OCI-LY3 (cell line): ENCODE results near the gene DELE1.

Experiments used
- H2AFZ ChIP-seq: fragments of 200-600, 300-600 bp; shearing (Covaris generic); 2 replicates; pipeline ENCODE4 v1.6.0; 2014; ENCODE audit warnings: antibody characterized with exemption, low read depth, low read length
- H3K27ac ChIP-seq: fragments of 200-600, 300-600 bp; sonication (generic); 2 replicates; pipeline ENCODE4 v1.5.1; 2014; ENCODE audit warnings: mild to moderate bottlenecking, low read length, moderate library complexity, mixed read lengths
- H3K27me3 ChIP-seq: fragments of 200-600, 300-600 bp; sonication (generic); 2 replicates; pipeline ENCODE4 v1.6.1; 2014; ENCODE audit warnings: low read depth, low read length, mixed read lengths
- H3K36me3 ChIP-seq: fragments of 200-600, 300-600 bp; sonication (generic); replicated peaks from 2 replicates; pipeline ENCODE3; 2014; ENCODE audit warnings: low read depth, low read length, mixed read lengths
- H3K4me1 ChIP-seq: fragments of 300-600, 200-600 bp; sonication (generic); 2 replicates; pipeline ENCODE4 v1.6.1; 2014; ENCODE audit warnings: low read length, mixed read lengths
- H3K4me2 ChIP-seq: fragments of 200-600, 300-600 bp; sonication (generic); 2 replicates; pipeline ENCODE4 v1.6.1; 2014; ENCODE audit warnings: low read length, mixed read lengths
- H3K4me3 ChIP-seq: fragments of 300-600, 200-600 bp; sonication (generic); 2 replicates; pipeline ENCODE4 v1.5.1; 2014; ENCODE audit warnings: antibody characterized with exemption, mild to moderate bottlenecking, low read length, moderate library complexity
- H3K79me2 ChIP-seq: fragments of 300-600, 200-600 bp; shearing (Covaris generic); 2 replicates; pipeline ENCODE4 v1.6.1; 2014; ENCODE audit warnings: mild to moderate bottlenecking, low read length, mixed read lengths
- H3K9ac ChIP-seq: fragments of 300-600, 200-600 bp; shearing (Covaris generic); 2 replicates; pipeline ENCODE4 v1.6.0; 2014; ENCODE audit warnings: mild to moderate bottlenecking, low read length, moderate library complexity
- H3K9me3 ChIP-seq: fragments of 200-600, 300-600 bp; shearing (Covaris generic); 2 replicates; pipeline ENCODE4 v1.6.1; 2014; ENCODE audit warnings: low read length, mixed read lengths; ENCODE audit not compliant: insufficient read depth
- H4K20me1 ChIP-seq: fragments of 200-600, 300-600 bp; sonication (generic); 2 replicates; pipeline ENCODE4 v1.6.1; 2016; ENCODE audit warnings: low read length, mixed read lengths; ENCODE audit not compliant: insufficient read depth
- CTCF ChIP-seq: fragments of 200-600, 300-600 bp; sonication (generic); IDR thresholded peaks from 2 replicates; pipeline ENCODE4 v1.5.1; 2014; ENCODE audit warnings: antibody characterized with exemption, low read length, low read depth
- EZH2phosphoT487 ChIP-seq: fragments of 200-600 bp; shearing (Covaris generic); IDR thresholded peaks from 2 replicates; pipeline ENCODE4 v1.6.1; 2018; ENCODE audit warnings: antibody characterized with exemption, mixed run types, low read depth

The DELE1 gene

GRCh38 chr5:141909212-141909611, 14.5 kb upstream of the DELE1 start:
- Histone ChIP-seq H3K4me3 (no peak overlapping the region), H3K4me2 (no peak overlapping the region), H3K36me3 (no peaks in the 10 kb centered on the region), H3K4me1 (peaks cover 11% of the 10 kb centered on the region), H3K9ac (no peak overlapping the region), H3K79me2 (no peaks in the 10 kb centered on the region), H3K27ac (no peak overlapping the region), H3K27me3 (peaks cover 4% of the 10 kb centered on the region; the same call in 1 of the 2 replicates), H3K9me3 (no peaks in the 10 kb centered on the region), H2AFZ (no peak overlapping the region), H4K20me1 (no peaks in the 10 kb centered on the region)
- no peak for TF ChIP-seq EZH2phosphoT487
- no peak for TF ChIP-seq CTCF

GRCh38 chr5:141910271-141910673, 13.4 kb upstream of the DELE1 start:
- Histone ChIP-seq H3K4me2 (no peak overlapping the region), H3K27me3 (peaks cover 4% of the 10 kb centered on the region; the same call in 1 of the 2 replicates), H3K27ac (no peak overlapping the region), H4K20me1 (no peaks in the 10 kb centered on the region), H3K4me3 (no peak overlapping the region), H3K9ac (no peak overlapping the region), H3K36me3 (no peaks in the 10 kb centered on the region), H2AFZ (no peak overlapping the region), H3K9me3 (no peaks in the 10 kb centered on the region), H3K79me2 (no peaks in the 10 kb centered on the region), H3K4me1 (peaks cover 20% of the 10 kb centered on the region)
- TF ChIP-seq EZH2phosphoT487 (no peak), CTCF (no peak)

GRCh38 chr5:141913560-141914198, 10.0 kb upstream of the DELE1 start:
- H3K27ac ChIP-seq: no peak overlapping the region
- peak overlapping the region; percentile 89 for H2AFZ ChIP-seq

More at GRCh38 chr5:141913560-141914198, 10.0 kb upstream of the DELE1 start:
- no peaks in the 10 kb centered on the region for H3K36me3 ChIP-seq
- H3K4me2 ChIP-seq: peak overlapping the region; percentile 98
- no peaks in the 10 kb centered on the region for H3K9me3 ChIP-seq
- H3K27me3 ChIP-seq: peaks cover 4% of the 10 kb centered on the region; the same call in 1 of the 2 replicates
- H3K4me1 ChIP-seq: peaks cover 42% of the 10 kb centered on the region
- TF ChIP-seq EZH2phosphoT487 (no peak), CTCF (no peak)
- H3K9ac ChIP-seq: peak overlapping the region; percentile 57
- no peaks in the 10 kb centered on the region for H3K79me2 ChIP-seq
- no peaks in the 10 kb centered on the region for H4K20me1 ChIP-seq
- peak overlapping the region; percentile 76 for H3K4me3 ChIP-seq
